Adrenal gland (tissue), 5 donors: Measurements from ENCODE around the gene CATSPER3.

Experiments used
- POLR2A ChIP-seq, 2 donors: fragments of 450-650 bp; IDR thresholded peaks; one replicate each; pipeline ENCODE4 v1.6.1; 2017; ENCODE audit warnings: antibody characterized with exemption in 2 of 2, mild to moderate bottlenecking in 2 of 2, moderate library complexity in 1 of 2
- TF ChIP-seq, protein P1 (sequence below), 6 experiments: fragments of 450-650 bp in 4 of 6; fragments of 200-600 bp in 2 of 6; sonication (generic) in 1 of 6; IDR thresholded peaks; 1 replicate in 5 of 6; 2 replicates in 1 of 6; pipeline versions ENCODE4 v1.5.1 to v1.8.0; 2016 to 2021; ENCODE audit warnings: antibody characterized with exemption in 6 of 6, mild to moderate bottlenecking in 2 of 6, moderate library complexity in 1 of 6
- donor health status: DM: no; HTN: no; CAD: no.

DNA sequence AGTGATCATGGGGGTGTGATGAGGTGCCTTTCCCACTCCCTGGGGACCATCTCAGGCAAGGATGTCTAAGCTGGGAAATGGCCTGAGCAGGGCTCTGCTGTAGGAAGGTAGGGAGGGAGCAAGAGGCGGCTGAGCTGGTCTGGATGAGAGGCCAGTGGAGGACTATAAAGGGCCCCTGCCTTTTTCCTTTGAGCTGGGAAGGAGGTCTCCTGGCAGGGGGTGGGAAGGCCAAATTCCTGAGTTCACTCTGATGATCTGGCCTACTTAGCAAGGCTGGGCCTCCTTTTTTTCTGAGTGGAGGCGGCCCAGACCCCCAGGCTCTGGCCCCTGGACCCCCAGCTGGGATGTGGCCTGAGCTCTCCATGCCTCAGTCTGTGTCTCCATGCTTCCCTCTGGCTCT, 80.6 kb downstream of the CATSPER3 start:
- TF ChIP-seq, protein P1, sequence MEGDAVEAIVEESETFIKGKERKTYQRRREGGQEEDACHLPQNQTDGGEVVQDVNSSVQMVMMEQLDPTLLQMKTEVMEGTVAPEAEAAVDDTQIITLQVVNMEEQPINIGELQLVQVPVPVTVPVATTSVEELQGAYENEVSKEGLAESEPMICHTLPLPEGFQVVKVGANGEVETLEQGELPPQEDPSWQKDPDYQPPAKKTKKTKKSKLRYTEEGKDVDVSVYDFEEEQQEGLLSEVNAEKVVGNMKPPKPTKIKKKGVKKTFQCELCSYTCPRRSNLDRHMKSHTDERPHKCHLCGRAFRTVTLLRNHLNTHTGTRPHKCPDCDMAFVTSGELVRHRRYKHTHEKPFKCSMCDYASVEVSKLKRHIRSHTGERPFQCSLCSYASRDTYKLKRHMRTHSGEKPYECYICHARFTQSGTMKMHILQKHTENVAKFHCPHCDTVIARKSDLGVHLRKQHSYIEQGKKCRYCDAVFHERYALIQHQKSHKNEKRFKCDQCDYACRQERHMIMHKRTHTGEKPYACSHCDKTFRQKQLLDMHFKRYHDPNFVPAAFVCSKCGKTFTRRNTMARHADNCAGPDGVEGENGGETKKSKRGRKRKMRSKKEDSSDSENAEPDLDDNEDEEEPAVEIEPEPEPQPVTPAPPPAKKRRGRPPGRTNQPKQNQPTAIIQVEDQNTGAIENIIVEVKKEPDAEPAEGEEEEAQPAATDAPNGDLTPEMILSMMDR (IDR thresholded peaks at IDR 0.05) = no peak
- no peak for TF ChIP-seq POLR2A (IDR thresholded peaks at IDR 0.05)
